Loucy (cell line): Measurements from ENCODE around the gene GRK2.

ENCODE experiments used
- H2AFZ ChIP-seq: fragments of 200-600 bp; sonication (generic); 2 replicates; pipeline ENCODE4 v1.6.0; 2016; ENCODE audit warnings: antibody characterized with exemption, mild to moderate bottlenecking, low read length, moderate library complexity
- H3F3A ChIP-seq: fragments of 200-600 bp; 2 replicates; pipeline ENCODE4 v1.6.0; 2016; ENCODE audit warnings: antibody characterized with exemption, low read depth, mild to moderate bottlenecking
- H3K27me3 ChIP-seq: fragments of 200-600 bp; sonication (generic); 2 replicates; pipeline ENCODE4 v1.6.1; 2014; ENCODE audit warnings: low read length, mild to moderate bottlenecking; ENCODE audit not compliant: insufficient read depth, poor library complexity, severe bottlenecking
- H3K36me3 ChIP-seq: fragments of 200-600 bp; sonication (generic); 2 replicates; pipeline ENCODE4 v1.6.1; 2016; ENCODE audit warnings: low read length; ENCODE audit not compliant: insufficient read depth
- H3K4me1 ChIP-seq: fragments of 200-600 bp; sonication (generic); 2 replicates; pipeline ENCODE4 v1.5.1; 2014; ENCODE audit warnings: low read length, mild to moderate bottlenecking; ENCODE audit not compliant: insufficient read depth, poor library complexity, severe bottlenecking
- H3K4me2 ChIP-seq: fragments of 200-600 bp; sonication (generic); 2 replicates; pipeline ENCODE4 v1.6.0; 2014; ENCODE audit warnings: antibody characterized with exemption, low read length, low read depth, mild to moderate bottlenecking; ENCODE audit not compliant: poor library complexity, severe bottlenecking
- H3K4me3 ChIP-seq: fragments of 200-600 bp; sonication (generic); 2 replicates; pipeline ENCODE4 v1.5.1; 2014; ENCODE audit warnings: low read length, mild to moderate bottlenecking, mixed read lengths; ENCODE audit not compliant: poor library complexity, severe bottlenecking
- H3K79me2 ChIP-seq: fragments of 200-600 bp; sonication (generic); 2 replicates; pipeline ENCODE4 v1.6.1; 2014; ENCODE audit warnings: low read length; ENCODE audit not compliant: insufficient read depth
- H3K9ac ChIP-seq: fragments of 200-600 bp; sonication (generic); 2 replicates; pipeline ENCODE4 v1.6.0; 2014; ENCODE audit warnings: mild to moderate bottlenecking, low read depth, low read length, moderate library complexity; ENCODE audit not compliant: poor library complexity, severe bottlenecking
- H3K9me2 ChIP-seq: fragments of 200-600 bp; sonication (generic); replicated peaks from 2 replicates; pipeline ENCODE4 v1.6.1; 2016; ENCODE audit warnings: low read depth, low read length, mixed read lengths
- H3K9me3 ChIP-seq: fragments of 200-600 bp; sonication (generic); 2 replicates; pipeline ENCODE4 v1.6.1; 2014; ENCODE audit warnings: mild to moderate bottlenecking, antibody characterized with exemption, low read length, low read depth; ENCODE audit not compliant: insufficient read depth
- H4K20me1 ChIP-seq: fragments of 200-600 bp; sonication (generic); 2 replicates; pipeline ENCODE4 v1.6.0; 2014; ENCODE audit warnings: antibody characterized with exemption, low read length, mild to moderate bottlenecking; ENCODE audit not compliant: insufficient read depth, poor library complexity, severe bottlenecking
- EZH2phosphoT487 ChIP-seq: fragments of 200-600 bp; IDR thresholded peaks from 2 replicates; pipeline ENCODE4 v1.6.1; 2018; ENCODE audit warnings: antibody characterized with exemption, mild to moderate bottlenecking, moderate library complexity, borderline replicate concordance
- TF ChIP-seq, protein P1 (sequence below): fragments of 200-600 bp; sonication (generic); conservative IDR thresholded peaks from 2 replicates; pipeline ENCODE4 v1.5.1; 2014; ENCODE audit warnings: mild to moderate bottlenecking, antibody characterized with exemption, low read length

The GRK2 gene

DNA sequence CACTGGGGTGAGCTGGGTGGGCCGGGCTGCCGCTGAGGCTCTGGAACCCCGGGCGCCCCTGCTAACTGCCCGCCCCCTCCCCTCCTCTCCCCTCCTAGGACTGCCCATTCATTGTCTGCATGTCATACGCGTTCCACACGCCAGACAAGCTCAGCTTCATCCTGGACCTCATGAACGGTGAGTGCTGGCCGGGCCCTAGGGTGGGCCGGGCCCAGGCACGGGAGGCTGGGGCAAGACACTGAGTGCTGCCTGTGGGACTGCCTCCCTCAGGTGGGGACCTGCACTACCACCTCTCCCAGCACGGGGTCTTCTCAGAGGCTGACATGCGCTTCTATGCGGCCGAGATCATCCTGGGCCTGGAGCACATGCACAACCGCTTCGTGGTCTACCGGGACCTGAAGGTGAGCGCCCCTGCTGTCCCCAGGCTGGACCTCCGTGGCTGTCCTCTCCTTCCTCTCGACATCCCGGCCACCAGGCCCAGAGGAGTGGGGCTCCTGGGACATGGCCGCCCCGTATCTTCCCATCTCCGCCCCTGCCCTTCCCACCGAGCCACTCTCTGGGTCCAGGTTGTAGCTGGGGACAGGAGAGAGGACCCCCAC, 15.4 kb downstream of the GRK2 start:
- Histone ChIP-seq H3K27me3 (no peaks in the 10 kb centered on the region), H3K4me3 (no peak overlapping the region), H3F3A (peaks cover 6% of the 10 kb centered on the region; the same call in 1 of the 2 replicates), H4K20me1 (peaks cover 4% of the 10 kb centered on the region), H3K36me3 (peaks cover 89% of the 10 kb centered on the region), H3K9me2 (no peaks in the 10 kb centered on the region), H3K4me2 (no peak overlapping the region), H3K9ac (no peak overlapping the region), H3K9me3 (no peaks in the 10 kb centered on the region), H2AFZ (no peak overlapping the region), H3K79me2 (peaks cover 70% of the 10 kb centered on the region), H3K4me1 (peaks cover 35% of the 10 kb centered on the region)
- no peak for TF ChIP-seq EZH2phosphoT487

DNA sequence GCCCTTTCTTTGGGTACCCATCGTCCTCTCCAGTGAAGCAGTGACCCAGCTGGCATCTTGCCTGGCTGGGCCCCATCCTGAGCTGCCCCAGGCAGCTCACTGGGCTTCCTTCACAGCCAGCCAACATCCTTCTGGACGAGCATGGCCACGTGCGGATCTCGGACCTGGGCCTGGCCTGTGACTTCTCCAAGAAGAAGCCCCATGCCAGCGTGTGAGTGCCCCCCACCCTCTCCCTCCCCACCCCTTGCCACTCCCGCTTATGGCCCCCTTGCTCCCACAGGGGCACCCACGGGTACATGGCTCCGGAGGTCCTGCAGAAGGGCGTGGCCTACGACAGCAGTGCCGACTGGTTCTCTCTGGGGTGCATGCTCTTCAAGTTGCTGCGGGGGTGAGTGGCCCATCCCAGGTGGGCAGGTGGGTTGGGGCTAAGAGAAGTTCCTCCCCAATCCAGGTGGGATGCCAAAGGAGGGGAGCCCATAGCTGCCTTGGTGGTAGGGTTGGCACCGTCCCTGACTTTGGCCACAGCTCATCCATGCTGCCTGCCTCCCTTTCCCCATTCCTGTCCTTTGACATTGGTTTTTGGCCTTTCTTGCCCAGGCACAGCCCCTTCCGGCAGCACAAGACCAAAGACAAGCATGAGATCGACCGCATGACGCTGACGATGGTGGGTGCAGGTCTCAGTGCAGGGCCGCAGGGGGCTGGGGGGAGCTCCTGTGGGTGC, 16.0 kb downstream of the GRK2 start:
- Histone ChIP-seq H3K9me3 (no peaks in the 10 kb centered on the region), H3K4me3 (no peak overlapping the region), H3K9me2 (no peaks in the 10 kb centered on the region), H3K4me2 (no peak overlapping the region), H3K9ac (no peak overlapping the region), H3F3A (no peaks in the 10 kb centered on the region), H4K20me1 (peaks cover 4% of the 10 kb centered on the region), H3K27me3 (no peaks in the 10 kb centered on the region), H3K36me3 (peaks cover 92% of the 10 kb centered on the region), H2AFZ (no peak overlapping the region), H3K79me2 (peaks cover 70% of the 10 kb centered on the region), H3K4me1 (peaks cover 35% of the 10 kb centered on the region)
- TF ChIP-seq, protein P1, sequence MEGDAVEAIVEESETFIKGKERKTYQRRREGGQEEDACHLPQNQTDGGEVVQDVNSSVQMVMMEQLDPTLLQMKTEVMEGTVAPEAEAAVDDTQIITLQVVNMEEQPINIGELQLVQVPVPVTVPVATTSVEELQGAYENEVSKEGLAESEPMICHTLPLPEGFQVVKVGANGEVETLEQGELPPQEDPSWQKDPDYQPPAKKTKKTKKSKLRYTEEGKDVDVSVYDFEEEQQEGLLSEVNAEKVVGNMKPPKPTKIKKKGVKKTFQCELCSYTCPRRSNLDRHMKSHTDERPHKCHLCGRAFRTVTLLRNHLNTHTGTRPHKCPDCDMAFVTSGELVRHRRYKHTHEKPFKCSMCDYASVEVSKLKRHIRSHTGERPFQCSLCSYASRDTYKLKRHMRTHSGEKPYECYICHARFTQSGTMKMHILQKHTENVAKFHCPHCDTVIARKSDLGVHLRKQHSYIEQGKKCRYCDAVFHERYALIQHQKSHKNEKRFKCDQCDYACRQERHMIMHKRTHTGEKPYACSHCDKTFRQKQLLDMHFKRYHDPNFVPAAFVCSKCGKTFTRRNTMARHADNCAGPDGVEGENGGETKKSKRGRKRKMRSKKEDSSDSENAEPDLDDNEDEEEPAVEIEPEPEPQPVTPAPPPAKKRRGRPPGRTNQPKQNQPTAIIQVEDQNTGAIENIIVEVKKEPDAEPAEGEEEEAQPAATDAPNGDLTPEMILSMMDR = no peak
- TF ChIP-seq EZH2phosphoT487 = no peak

DNA sequence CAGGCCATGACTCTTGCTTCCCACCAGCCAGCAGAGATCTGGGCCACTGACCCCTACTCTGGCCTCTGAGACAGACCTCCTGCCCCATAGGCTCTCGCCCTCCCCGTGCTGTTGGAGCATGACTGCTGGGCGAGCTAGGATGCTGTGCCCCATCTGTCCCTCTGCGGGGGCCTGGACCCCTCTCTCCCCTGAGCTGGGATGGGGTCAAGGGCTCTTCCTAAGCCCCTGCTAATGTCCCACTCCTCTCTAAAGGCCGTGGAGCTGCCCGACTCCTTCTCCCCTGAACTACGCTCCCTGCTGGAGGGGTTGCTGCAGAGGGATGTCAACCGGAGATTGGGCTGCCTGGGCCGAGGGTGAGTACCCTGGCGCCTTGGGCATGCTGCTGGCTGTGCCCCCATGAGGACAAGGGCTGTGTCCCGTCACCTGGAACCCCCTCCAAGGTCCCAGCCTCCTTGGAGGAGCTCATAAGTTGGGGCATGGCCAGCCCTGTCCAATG, 16.7 kb downstream of the GRK2 start:
- H3F3A ChIP-seq = 0 out of 2 replicates have a peak, but pooled peaks cover 3% of the 10 kb centered on the region
- H3K9me3 ChIP-seq = no peaks in the 10 kb centered on the region

More for the DNA sequence above, 16.7 kb downstream of the GRK2 start:
- Histone ChIP-seq H3K4me2 (no peak overlapping the region), H3K9me2 (no peaks in the 10 kb centered on the region), H4K20me1 (peaks cover 4% of the 10 kb centered on the region), H3K4me3 (no peak overlapping the region), H3K79me2 (peaks cover 67% of the 10 kb centered on the region), H3K9ac (no peak overlapping the region), H3K36me3 (peaks cover 89% of the 10 kb centered on the region), H2AFZ (no peak overlapping the region), H3K4me1 (peaks cover 38% of the 10 kb centered on the region), H3K27me3 (no peaks in the 10 kb centered on the region)
- TF ChIP-seq, protein P1 = no peak
- no peak for TF ChIP-seq EZH2phosphoT487
